Natural killer cell (primary cell): ENCODE measurements around the gene TRMT1. TPM values are rescaled to one million over a fixed set of nuclear protein-coding genes. Genes with fewer than 3 reads are reported as not detected.

ENCODE experiments used
- ATAC-seq, 3 donors: fragments of 150-1000 bp in 2 of 3; fragments of 200-7000 bp in 1 of 3; cut with Tn5 transposase; 1 replicate in 1 of 3; 2 replicates in 2 of 3; pipeline ENCODE4 v1.10.0; 2021; ENCODE audit warnings: mild to moderate bottlenecking in 2 of 3, moderate library complexity in 2 of 3
- DNase-seq, 2 donors: peaks; one replicate each; pipeline versions ENCODE4 v3.0.0 to v3.0.0-alpha.2; 2013 to 2021; ENCODE audit warnings: mixed read lengths in 1 of 2
- H3K27ac ChIP-seq: one replicate; pipeline ENCODE4 v1.5.1; 2013; ENCODE audit warnings: mild to moderate bottlenecking, low read length
- H3K27me3 ChIP-seq: one replicate; pipeline ENCODE4 v1.6.1; 2013; ENCODE audit warnings: low read length; ENCODE audit not compliant: control insufficient read depth, insufficient read depth
- H3K36me3 ChIP-seq: one replicate; pipeline ENCODE4 v1.6.1; 2013; ENCODE audit warnings: low read length; ENCODE audit not compliant: control insufficient read depth, insufficient read depth
- H3K4me1 ChIP-seq: one replicate; pipeline ENCODE4 v1.6.1; 2013; ENCODE audit warnings: low read length; ENCODE audit not compliant: control insufficient read depth, insufficient read depth
- H3K4me3 ChIP-seq: one replicate; pipeline ENCODE4 v1.5.1; 2013; ENCODE audit warnings: low read length
- H3K9me3 ChIP-seq: one replicate; pipeline ENCODE4 v1.6.1; 2013; ENCODE audit warnings: low read length; ENCODE audit not compliant: control insufficient read depth, insufficient read depth
- H3K27ac Mint-ChIP-seq, 2 donors: one replicate each; pipeline ENCODE4 v1.8.0; 2022; ENCODE audit warnings: mild to moderate bottlenecking in 2 of 2, mixed read lengths in 2 of 2, moderate library complexity in 1 of 2
- H3K27me3 Mint-ChIP-seq, 2 donors: one replicate each; pipeline ENCODE4 v1.8.0; 2022; ENCODE audit warnings: low read depth in 2 of 2, mixed read lengths in 2 of 2
- H3K36me3 Mint-ChIP-seq: one replicate; pipeline ENCODE4 v1.8.0; 2022; ENCODE audit warnings: mixed read lengths
- H3K4me1 Mint-ChIP-seq, 2 donors: one replicate each; pipeline ENCODE4 v1.8.0; 2022; ENCODE audit warnings: mixed read lengths in 2 of 2
- H3K4me3 Mint-ChIP-seq: one replicate; pipeline ENCODE4 v1.8.0; 2022; ENCODE audit warnings: mild to moderate bottlenecking, moderate library complexity, mixed read lengths
- H3K9me3 Mint-ChIP-seq, 2 donors: one replicate each; pipeline ENCODE4 v1.8.0; 2022; ENCODE audit warnings: mixed read lengths in 2 of 2
- WGBS: methylation state at CpG from one replicate; pipeline ENCODE4 v1.1.7; 2013; ENCODE audit warnings: missing lambda C conversion rate; ENCODE audit not compliant: insufficient coverage; 5-methylcytosine and 5-hydroxymethylcytosine counted together
- intact Hi-C: fragments of 100-400 bp; cut with micrococcal nuclease; formaldehyde crosslinking; loops from one replicate; pipeline ENCODE4 v1.14.2; 2022
- total RNA-seq, 4 donors: library from RNA; stranded (reverse); fragments of 120-200 nt in 1 of 4; gene quantifications; one replicate each; pipeline versions ENCODE4 v1.2.3 to v1.2.4, GENCODE V29; 2013 to 2022
- TF ChIP-seq, protein P1 (sequence below): fragments of 200-600 bp; IDR thresholded peaks from one replicate; pipeline ENCODE4 v1.8.0; 2022; ENCODE audit warnings: antibody characterized with exemption

Gene TRMT1
- total RNA-seq, 3 donors from 2014 or later (not counting 1 experiment from before 2014, with no cell fraction given) = 33.8 to 48.5 (median 42.2) TPM

- H3K9me3 Mint-ChIP-seq = no peaks in the 10 kb centered on the region
- H3K36me3 Mint-ChIP-seq = no peaks in the 10 kb centered on the region
- ATAC-seq (no peak), DNase-seq (no peak)
- H3K27me3 Mint-ChIP-seq = no peaks in the 10 kb centered on the region
- Histone ChIP-seq H3K4me1 (peaks cover 88% of the 10 kb centered on the region), H3K27me3 (no peaks in the 10 kb centered on the region), H3K4me3 (no peak overlapping the region), H3K9me3 (no peaks in the 10 kb centered on the region), H3K36me3 (no peaks in the 10 kb centered on the region), H3K27ac (peak overlapping the region; percentile 18)
- TF ChIP-seq, protein P1, sequence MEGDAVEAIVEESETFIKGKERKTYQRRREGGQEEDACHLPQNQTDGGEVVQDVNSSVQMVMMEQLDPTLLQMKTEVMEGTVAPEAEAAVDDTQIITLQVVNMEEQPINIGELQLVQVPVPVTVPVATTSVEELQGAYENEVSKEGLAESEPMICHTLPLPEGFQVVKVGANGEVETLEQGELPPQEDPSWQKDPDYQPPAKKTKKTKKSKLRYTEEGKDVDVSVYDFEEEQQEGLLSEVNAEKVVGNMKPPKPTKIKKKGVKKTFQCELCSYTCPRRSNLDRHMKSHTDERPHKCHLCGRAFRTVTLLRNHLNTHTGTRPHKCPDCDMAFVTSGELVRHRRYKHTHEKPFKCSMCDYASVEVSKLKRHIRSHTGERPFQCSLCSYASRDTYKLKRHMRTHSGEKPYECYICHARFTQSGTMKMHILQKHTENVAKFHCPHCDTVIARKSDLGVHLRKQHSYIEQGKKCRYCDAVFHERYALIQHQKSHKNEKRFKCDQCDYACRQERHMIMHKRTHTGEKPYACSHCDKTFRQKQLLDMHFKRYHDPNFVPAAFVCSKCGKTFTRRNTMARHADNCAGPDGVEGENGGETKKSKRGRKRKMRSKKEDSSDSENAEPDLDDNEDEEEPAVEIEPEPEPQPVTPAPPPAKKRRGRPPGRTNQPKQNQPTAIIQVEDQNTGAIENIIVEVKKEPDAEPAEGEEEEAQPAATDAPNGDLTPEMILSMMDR = no peak
- no peak overlapping the region for H3K27ac Mint-ChIP-seq
- no peak overlapping the region for H3K4me3 Mint-ChIP-seq
- intact Hi-C loops = no loop called here
- H3K4me1 Mint-ChIP-seq = peaks cover 51 to 67% of the 10 kb centered on the region in 2 donors
- WGBS = 91% methylated on average over 1 of the region's 1 CpG
These were observed 44.0 kb upstream of the TRMT1 start for GRCh38 chr19:13160557-13160956.

- H3K27ac Mint-ChIP-seq = peak overlapping the region; percentile 60 to 99
- DNase-seq = no peak
These were observed 43.2 kb upstream of the TRMT1 start for GRCh38 chr19:13159713-13160112.

DNA sequence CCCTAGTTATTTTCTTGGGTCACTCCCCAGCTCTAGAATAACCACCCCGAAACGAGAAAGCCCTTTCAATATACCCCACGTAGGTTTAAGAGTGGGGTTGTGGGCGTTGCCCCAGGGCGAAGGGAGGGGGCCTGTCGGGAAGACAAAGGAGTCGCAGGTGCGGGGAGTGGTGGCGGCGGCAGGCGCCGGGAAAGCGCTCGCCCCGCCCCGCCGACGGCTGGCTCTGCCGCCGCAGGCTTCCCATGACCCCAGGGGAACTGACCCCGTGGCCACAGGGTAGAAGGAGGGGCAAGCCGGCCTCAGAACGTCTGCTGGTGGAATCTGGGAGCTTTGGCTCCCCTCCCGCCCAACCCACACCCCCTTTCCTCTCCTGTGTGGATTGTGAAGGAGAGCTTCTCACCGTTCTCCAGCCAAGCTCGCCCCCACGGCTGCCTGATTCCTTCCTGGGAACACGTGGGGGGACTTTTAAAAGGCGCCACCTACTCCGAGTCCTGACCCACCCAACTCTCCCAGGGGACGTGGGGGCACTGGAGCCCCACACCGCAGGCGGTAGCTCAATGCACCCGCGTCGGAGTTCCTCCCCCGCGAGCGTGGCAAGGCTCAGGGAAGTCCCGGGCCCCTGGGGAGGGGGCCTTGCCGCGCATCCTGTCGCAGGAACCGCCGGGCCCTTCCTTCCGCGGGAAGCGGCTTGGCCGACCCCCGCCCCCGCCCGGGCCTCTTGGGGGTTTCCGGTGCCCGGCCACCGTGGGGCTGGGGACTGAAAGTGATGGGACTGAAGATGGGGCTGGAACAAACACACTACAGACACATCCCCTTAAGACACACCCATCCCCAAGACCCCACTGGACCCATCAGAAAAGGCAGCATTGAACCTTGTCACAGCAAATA lies 39.2 kb upstream of the TRMT1 start:
- peaks cover 0 to 3% of the 10 kb centered on the region in 2 donors for H3K27me3 Mint-ChIP-seq

More at GRCh38 chr19:13159713-13160112, 43.2 kb upstream of the TRMT1 start:
- intact Hi-C loops = loop anchor here (5.0 to 10.0 kb wide), 3 partner anchors 365 to 1215 kb away; partner anchors contain the start of gene JUNB
- TF ChIP-seq, protein P1 = no peak
- H3K9me3 Mint-ChIP-seq = no peaks in the 10 kb centered on the region
- peaks cover 84% of the 10 kb centered on the region for H3K4me1 ChIP-seq
- 88% methylated on average over 1 of the region's 3 CpGs for WGBS
- ATAC-seq = no peak
- H3K27ac ChIP-seq = no peak overlapping the region
- peaks cover under 1% of the 10 kb centered on the region for H3K36me3 Mint-ChIP-seq
- no peaks in the 10 kb centered on the region for H3K27me3 Mint-ChIP-seq
- no peaks in the 10 kb centered on the region for H3K36me3 ChIP-seq
- H3K4me3 ChIP-seq = no peak overlapping the region
- H3K9me3 ChIP-seq = no peaks in the 10 kb centered on the region
- no peaks in the 10 kb centered on the region for H3K27me3 ChIP-seq
- H3K4me1 Mint-ChIP-seq = peaks cover 52 to 66% of the 10 kb centered on the region in 2 donors
- peak overlapping the region; percentile 64 for H3K4me3 Mint-ChIP-seq

More for the DNA sequence above, 39.2 kb upstream of the TRMT1 start:
- Histone ChIP-seq H3K36me3 (peaks cover 7% of the 10 kb centered on the region), H3K27ac (peak overlapping the region; percentile 90), H3K27me3 (no peaks in the 10 kb centered on the region), H3K4me3 (peak overlapping the region; percentile 100), H3K4me1 (peaks cover 59% of the 10 kb centered on the region), H3K9me3 (no peaks in the 10 kb centered on the region)
- Mint-ChIP-seq H3K27ac (peak overlapping the region; percentile 99), H3K4me3 (peak overlapping the region; percentile 99), H3K4me1 (peaks cover 66 to 80% of the 10 kb centered on the region in 2 donors), H3K9me3 (no peaks in the 10 kb centered on the region), H3K36me3 (peaks cover 20% of the 10 kb centered on the region)
- 0% methylated on average over 48 of the region's 55 CpGs for WGBS
- intact Hi-C loops = loop anchor here (1.0 to 10.0 kb wide), 4 partner anchors 12 to 1219 kb away; partner anchors contain the start of gene JUNB
- DNase-seq (peak; percentile 77 to 90), ATAC-seq (peak; percentile 17 to 45 (median 32))
- TF ChIP-seq, protein P1 = no peak
